ENCODE data around the gene RUNX1. TPM values are rescaled to one million over a fixed set of nuclear protein-coding genes. Genes with fewer than 3 reads are reported as not detected.

Gene RUNX1
- total RNA-seq, 1 experiment from 2014 or later: 13.8 TPM

DNA sequence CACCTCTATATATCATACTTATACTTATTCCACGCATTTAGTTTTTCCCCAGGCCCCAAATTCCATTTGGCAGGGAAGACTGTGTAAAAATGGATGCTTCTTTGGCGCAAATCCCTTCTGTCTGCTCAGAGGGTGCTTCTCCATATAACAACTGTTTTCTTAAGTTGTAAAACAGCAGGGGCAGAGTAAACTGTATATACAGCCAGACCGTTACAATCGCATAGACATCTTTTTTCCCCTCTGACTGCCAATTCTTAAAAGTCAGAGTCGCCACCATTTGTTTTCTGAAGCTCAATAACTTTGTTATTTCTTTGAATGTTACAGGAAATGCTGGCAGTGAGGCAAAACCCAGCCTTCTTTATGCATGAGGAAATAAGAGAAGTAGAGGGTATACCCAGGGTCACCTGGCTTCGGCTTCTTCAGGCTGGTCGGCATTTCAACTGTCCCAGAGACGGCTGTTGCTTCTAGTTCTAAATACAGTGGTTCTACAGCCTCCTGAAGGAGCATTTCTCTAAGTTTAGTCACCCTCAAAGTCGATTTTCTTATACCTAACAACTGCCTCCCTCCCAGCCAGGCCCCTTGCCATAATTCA lies 191.9 kb downstream of the RUNX1 start:
- no peak for DNase-seq (ENCODE audit: low read depth)

DNA sequence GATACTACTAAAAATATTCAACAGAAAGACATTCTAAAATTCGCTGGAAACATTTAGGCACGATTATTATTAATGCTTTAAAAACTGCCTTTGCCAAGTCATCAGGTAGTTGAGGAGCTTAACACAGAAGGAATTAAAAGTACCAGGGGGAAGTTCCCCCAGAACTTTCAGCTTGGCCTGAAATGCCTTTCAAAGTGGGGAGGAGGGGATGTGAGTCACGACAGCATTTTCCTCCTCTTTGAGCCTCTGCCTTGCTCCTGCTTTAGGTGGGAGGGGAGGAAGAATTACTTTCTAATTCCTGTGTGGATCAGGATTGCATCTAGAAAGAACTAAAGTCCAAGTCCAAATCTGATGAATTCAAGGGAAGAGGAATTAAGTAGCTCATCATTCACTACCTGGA lies 196.7 kb downstream of the RUNX1 start:
- DNase-seq (ENCODE audit: low read depth): no peak

DNA sequence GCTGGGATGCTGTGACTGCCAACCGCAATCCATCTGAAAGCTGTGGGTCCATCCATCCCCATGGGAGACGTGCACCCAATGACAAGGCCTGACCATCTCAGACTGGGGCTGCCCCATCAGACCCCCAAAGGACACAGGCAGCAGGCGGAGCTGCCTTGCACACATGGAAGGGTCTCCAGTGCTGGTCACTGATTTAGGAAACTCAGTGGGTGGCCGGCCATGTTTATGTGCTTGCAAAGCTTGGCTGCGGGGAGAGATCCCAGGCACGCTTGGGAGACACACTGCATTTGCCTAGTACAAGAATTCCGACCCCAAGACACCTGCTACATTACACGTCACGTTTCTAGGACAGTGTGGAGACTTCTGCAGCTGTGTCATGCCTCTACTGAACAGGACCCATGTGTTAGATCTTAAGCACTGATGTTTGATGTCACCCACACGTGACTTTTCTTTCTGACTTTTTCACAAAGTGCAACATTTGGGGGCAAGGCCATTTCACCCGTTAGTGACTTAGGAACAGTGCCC lies 198.9 kb downstream of the RUNX1 start:
- no peak for DNase-seq (ENCODE audit: low read depth)

GRCh38 chr21:34846601-34847112 lies 202.4 kb downstream of the RUNX1 start:
- peak; percentile 95 for DNase-seq (ENCODE audit: low read depth)

DNA sequence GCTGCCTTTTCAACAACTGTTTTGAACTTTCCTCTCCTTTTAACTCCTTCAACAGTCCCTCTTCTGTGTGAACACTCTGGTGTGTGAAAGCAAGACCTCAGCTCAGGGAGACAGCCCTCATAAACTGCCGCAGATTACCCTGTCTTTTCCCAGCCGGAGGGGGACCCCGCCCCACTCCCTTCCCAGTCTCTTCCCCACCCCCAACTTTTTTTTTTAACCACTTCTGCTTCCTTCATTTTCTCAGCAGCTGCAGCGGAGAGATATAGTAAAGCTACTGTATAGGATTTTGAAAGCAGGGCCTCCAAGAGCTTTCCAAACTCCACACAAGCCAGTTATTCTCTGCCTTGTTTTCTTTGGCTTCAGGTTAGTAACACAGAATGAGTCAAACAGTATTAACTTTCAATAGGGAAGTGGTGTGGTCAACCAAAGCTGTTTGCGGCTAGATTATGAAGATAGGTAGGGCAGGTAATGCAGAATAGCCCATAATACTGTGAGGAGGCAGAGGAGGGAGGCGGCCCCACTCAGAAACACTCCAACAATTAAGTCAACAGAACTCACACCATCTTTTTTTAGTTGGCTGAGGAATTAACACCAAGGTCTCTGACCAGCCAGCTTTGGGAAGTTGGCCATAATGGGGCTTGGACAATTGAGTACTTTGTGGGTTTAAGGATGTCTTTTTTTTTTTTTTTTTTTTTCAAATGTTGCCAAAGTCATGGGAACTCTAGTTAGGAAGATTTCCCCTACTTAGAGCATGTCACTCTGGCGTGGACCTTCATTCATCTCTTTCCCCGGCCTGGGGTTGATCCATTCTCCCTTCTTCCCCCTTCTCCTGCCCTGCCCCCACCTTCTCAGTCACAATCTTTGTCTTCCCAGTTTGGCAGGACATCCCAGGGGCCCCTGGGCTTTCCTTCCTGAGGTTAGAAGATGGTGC lies 203.3 kb downstream of the RUNX1 start:
- DNase-seq (ENCODE audit: low read depth): peak; percentile 96

GRCh38 chr21:34844924-34845238 lies 204.2 kb downstream of the RUNX1 start:
- no peak for DNase-seq (ENCODE audit: low read depth)

DNA sequence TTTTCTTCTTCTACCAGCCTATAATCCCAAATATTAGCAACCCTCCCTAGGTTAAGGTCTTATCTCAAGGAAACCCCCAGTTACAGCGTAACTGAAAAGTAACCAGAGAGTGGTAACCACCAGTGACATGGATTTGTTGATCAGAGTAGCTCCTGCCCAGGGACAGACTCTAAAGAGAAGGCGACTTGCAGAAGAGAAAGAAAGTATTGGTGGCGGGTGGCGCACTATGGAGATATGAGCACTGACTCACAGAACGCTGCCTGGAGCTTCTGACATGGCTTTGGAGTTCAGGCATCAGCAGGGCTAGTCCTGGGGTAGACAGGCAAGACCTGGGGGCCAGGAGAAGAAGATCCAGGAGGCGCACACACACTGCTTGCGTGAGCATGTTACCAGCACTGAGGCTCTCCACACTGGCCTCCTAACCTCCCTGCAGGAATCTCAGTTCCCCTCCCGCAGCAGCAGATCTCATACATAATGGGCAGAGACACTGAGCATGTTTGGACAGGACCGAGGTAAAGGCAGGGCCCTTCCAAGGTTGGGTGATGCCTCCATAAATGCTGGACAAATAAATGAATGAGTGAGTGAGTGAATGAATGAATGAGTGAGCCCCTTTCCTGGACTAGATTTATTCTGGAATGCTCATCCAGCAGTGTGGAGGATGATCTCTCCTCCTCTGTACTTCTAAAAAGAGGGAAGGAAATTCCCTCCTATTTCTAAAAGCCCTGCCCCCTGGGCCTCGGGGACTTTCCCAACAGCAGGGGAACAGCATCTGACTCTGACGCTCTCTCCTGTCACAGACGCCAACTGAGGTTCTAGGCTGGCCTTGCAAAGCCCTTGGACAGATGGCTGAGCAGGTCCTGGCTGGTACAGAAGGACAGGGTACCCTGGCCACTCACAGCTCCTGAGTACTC lies 204.8 kb downstream of the RUNX1 start:
- DNase-seq (ENCODE audit: low read depth): no peak

GRCh38 chr21:34843562-34843961 lies 205.5 kb downstream of the RUNX1 start:
- DNase-seq (ENCODE audit: low read depth): no peak

DNA sequence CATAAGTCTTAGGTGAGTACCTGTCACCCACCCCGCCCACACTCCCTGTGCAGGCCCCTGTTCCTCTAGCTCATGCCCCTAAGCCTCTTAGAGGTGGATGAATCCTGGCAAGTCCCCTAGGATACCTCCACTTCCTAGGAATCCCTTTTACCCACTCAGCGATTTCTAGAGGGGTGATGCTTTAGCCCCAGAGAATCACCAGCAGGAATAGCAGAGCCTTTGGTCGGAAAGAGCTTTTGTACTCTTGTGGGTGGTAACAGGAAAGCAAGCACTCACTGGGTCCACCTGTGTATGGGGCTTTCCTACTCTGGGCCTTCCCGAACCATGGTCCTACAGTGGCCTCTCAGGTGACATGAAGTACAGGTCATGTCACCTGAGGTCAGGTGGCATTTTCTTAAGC lies 207.9 kb downstream of the RUNX1 start:
- no peak for DNase-seq (ENCODE audit: low read depth)

GRCh38 chr21:34840693-34841092 lies 208.4 kb downstream of the RUNX1 start:
- no peak for DNase-seq (ENCODE audit: low read depth)

- DNase-seq (ENCODE audit: low read depth): no peak
These were observed 209.9 kb downstream of the RUNX1 start for GRCh38 chr21:34838956-34839820.

- DNase-seq (ENCODE audit: low read depth): no peak
These were observed 212.1 kb downstream of the RUNX1 start for GRCh38 chr21:34836933-34837505.

- DNase-seq (ENCODE audit: low read depth): peak; percentile 100
These were observed 212.8 kb downstream of the RUNX1 start for GRCh38 chr21:34836103-34836932.

- DNase-seq (ENCODE audit: low read depth): no peak
These were observed 213.6 kb downstream of the RUNX1 start for GRCh38 chr21:34835526-34835925.

- DNase-seq (ENCODE audit: low read depth): no peak
These were observed 214.1 kb downstream of the RUNX1 start for GRCh38 chr21:34834852-34835501.

DNA sequence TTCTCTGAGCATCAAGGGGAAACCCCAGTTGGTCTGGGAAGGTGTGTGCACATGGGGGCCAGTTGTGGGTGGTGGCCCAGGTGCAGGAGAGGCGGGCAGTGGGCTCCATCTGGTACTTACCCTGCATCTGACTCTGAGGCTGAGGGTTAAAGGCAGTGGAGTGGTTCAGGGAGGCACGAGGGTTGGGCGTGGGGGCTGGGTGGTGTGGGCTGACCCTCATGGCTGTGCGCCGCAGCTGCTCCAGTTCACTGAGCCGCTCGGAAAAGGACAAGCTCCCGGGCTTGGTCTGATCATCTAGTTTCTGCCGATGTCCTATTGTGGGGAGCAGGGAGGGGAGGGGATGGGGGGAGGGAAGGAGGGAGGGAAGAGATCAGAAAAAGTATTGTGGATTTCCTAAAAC lies 214.8 kb downstream of the RUNX1 start:
- no peak for DNase-seq (ENCODE audit: low read depth)

DNA sequence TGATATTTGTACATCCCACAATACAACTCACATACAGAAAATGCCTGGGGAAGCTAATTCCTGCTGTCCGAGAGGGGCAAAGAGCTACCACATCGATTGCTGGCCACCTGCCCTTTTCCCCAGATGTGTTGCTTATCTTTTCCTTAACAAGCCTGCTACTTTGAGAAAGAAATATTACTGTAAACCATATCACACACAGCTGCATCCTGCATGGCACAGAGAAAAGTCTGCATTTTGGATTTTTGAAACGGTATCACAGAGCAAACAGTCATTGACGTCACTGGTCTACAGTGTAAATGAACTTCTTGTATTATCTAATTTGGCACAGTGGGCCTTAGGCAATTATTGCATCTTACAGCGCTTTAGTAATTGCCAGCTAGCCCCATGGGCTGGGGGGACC lies 215.6 kb downstream of the RUNX1 start:
- no peak for DNase-seq (ENCODE audit: low read depth)

DNA sequence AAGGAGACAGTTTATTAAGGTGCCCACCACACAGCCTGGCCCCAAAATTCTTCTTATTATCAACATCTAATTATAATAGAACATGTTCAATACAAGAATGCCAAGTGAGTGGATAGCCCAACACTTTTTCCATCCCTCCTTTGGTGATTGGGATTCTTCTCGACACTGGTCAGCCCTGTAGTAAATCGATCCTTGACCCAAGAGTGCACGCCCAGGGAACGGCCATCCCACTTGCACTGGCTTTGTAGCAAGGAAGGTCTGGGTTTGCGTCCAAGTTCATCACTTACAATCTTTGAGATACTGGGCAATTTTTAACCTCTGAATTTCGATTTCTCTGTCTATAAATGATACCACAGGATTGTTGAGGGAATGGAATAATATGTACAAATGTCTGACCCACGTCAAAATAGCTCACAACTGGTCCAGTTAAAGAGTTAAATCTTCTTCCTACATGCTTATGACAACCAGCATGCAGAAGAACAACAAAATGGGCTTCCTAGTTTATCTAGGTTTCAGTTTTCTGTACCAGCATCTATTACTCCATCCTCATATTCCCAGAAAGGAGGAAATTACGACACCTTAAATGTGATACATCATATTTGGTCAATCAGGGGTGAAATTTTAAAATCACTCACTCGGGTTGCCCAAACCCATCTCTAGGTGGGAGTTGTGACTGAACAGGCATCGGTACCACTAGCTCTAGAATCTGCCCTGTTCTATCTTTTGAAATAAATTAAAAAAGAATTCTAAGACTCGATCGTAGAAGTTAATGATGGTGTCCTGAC lies 218.5 kb downstream of the RUNX1 start:
- no peak for DNase-seq (ENCODE audit: low read depth)

Measured in M059J (cell line).